HepG2 (cell line): ENCODE data around the gene CFAP43. TPM values are rescaled to one million over a fixed set of nuclear protein-coding genes. Genes with fewer than 3 reads are reported as not detected.

ENCODE experiments used
- ADNP ChIP-seq: sonication (generic); formaldehyde crosslinking; IDR thresholded peaks from 2 replicates; pipeline ENCODE4 v1.4.0; 2020; ENCODE audit warnings: missing genetic modification reagents
- ATF7 ChIP-seq, 2 experiments: fragments of 450-650 bp in 1 of 2; sonication (generic) in 1 of 2; formaldehyde crosslinking in 1 of 2; IDR thresholded peaks; 2 replicates each; pipeline versions ENCODE4 v1.4.0 to v1.6.1; 2016 to 2020; ENCODE audit warnings: antibody characterized with exemption in 1 of 2, mild to moderate bottlenecking in 1 of 2, missing genetic modification reagents in 1 of 2
- CBX2 ChIP-seq, 2 experiments: fragments of 200-600 bp in 1 of 2; sonication (generic); formaldehyde crosslinking in 1 of 2; IDR thresholded peaks; 2 replicates each; pipeline versions ENCODE4 v1.7.0 to v1.8.1; 2018 to 2022; ENCODE audit warnings: low read depth in 2 of 2, low read length in 1 of 2, mild to moderate bottlenecking in 1 of 2, missing genetic modification reagents in 1 of 2
- CREM ChIP-seq, 2 experiments: sonication (generic) in 1 of 2; formaldehyde crosslinking in 1 of 2; IDR thresholded peaks; 2 replicates each; pipeline versions ENCODE4 v1.4.0 to v1.6.1; 2016 to 2020; ENCODE audit warnings: antibody characterized with exemption in 1 of 2, mild to moderate bottlenecking in 1 of 2, missing genetic modification reagents in 1 of 2
- ELF4 ChIP-seq: sonication (generic); formaldehyde crosslinking; IDR thresholded peaks from 2 replicates; pipeline ENCODE4 v1.5.0; 2020; ENCODE audit warnings: missing genetic modification reagents, mild to moderate bottlenecking, moderate library complexity, borderline replicate concordance
- GABPA ChIP-seq, 2 experiments: IDR thresholded peaks; 2 replicates each; pipeline ENCODE4 v1.6.1; 2011 to 2016; ENCODE audit warnings: low read depth in 2 of 2, low read length in 1 of 2, missing biosample characterization in 1 of 2, missing genetic modification characterization in 1 of 2
- NFATC3 ChIP-seq: sonication (generic); formaldehyde crosslinking; IDR thresholded peaks from 2 replicates; pipeline ENCODE4 v1.5.1; 2020; ENCODE audit warnings: mild to moderate bottlenecking, missing genetic modification reagents
- PCBP2 ChIP-seq: fragments of 200-400 bp; formaldehyde crosslinking; optimal IDR thresholded peaks from 2 replicates; pipeline ENCODE3; 2018; ENCODE audit warnings: low read length, low read depth; ENCODE audit not compliant: poor library complexity, severe bottlenecking
- PTBP1 ChIP-seq: fragments of 200-400 bp; formaldehyde crosslinking; IDR thresholded peaks from 2 replicates; pipeline ENCODE4 v1.6.1; 2018; ENCODE audit warnings: low read length, low read depth; ENCODE audit not compliant: poor library complexity, severe bottlenecking
- SALL1 ChIP-seq: sonication (generic); formaldehyde crosslinking; IDR thresholded peaks from 2 replicates; pipeline ENCODE4 v1.8.0; 2022; ENCODE audit warnings: mild to moderate bottlenecking, missing genetic modification reagents
- TMF1 ChIP-seq: sonication (generic); formaldehyde crosslinking; IDR thresholded peaks from 2 replicates; pipeline ENCODE4 v1.8.1; 2022; ENCODE audit warnings: low read depth, missing genetic modification reagents
- TP53 ChIP-seq: sonication (generic); formaldehyde crosslinking; conservative IDR thresholded peaks from 2 replicates; pipeline ENCODE4 v1.4.0; 2020; ENCODE audit warnings: missing genetic modification reagents
- ZMYM4 ChIP-seq: sonication (generic); formaldehyde crosslinking; IDR thresholded peaks from 2 replicates; pipeline ENCODE4 v1.8.1; 2023; ENCODE audit warnings: mild to moderate bottlenecking, missing genetic modification reagents
- ZNF253 ChIP-seq: sonication (generic); formaldehyde crosslinking; IDR thresholded peaks from 2 replicates; pipeline ENCODE4 v1.8.0; 2022; ENCODE audit warnings: mild to moderate bottlenecking, missing genetic modification reagents, borderline replicate concordance
- ZNF484 ChIP-seq: sonication (generic); formaldehyde crosslinking; IDR thresholded peaks from 2 replicates; pipeline ENCODE4 v1.5.1; 2020; ENCODE audit warnings: mild to moderate bottlenecking, low read depth, missing genetic modification reagents, borderline replicate concordance
- ZNF670 ChIP-seq: sonication (generic); formaldehyde crosslinking; IDR thresholded peaks from 2 replicates; pipeline ENCODE4 v1.8.0; 2022; ENCODE audit warnings: mild to moderate bottlenecking, missing genetic modification reagents, borderline replicate concordance
- ZNF891 ChIP-seq: sonication (generic); formaldehyde crosslinking; IDR thresholded peaks from 2 replicates; pipeline ENCODE4 v1.5.0; 2020; ENCODE audit warnings: mild to moderate bottlenecking, missing genetic modification reagents
- polyA plus RNA-seq, 8 experiments: library from polyadenylated mRNA; depleted of rRNA in 3 of 8; stranded (reverse) in 7 of 8; unstranded in 1 of 8; fragments of >200 nt; fragmentation: Illumina TruSeq in 4 of 8; extraction: Trizol in 4 of 8; gene quantifications; 2 replicates each; pipeline versions ENCODE4 v1.2.1 to v1.2.3, GENCODE V29; 2011 to 2016; ENCODE audit warnings: low read depth in 4 of 8, missing spikeins in 1 of 8, mixed read lengths in 1 of 8; ENCODE audit not compliant: insufficient read depth in 1 of 8
- total RNA-seq, 5 experiments: library from RNA; depleted of rRNA; stranded (reverse); fragments of >200 nt; fragmentation: Illumina TruSeq; extraction: Trizol; gene quantifications; 2 replicates each; pipeline ENCODE4 v1.2.3, GENCODE V29; 2016; ENCODE audit warnings: low read depth in 1 of 5
- TF ChIP-seq, protein P1 (sequence below): IDR thresholded peaks from 2 replicates; pipeline ENCODE4 v1.6.1; 2016; ENCODE audit warnings: mild to moderate bottlenecking, missing biosample characterization, missing genetic modification reagents
- TF ChIP-seq, protein P2 (sequence below): sonication (generic); formaldehyde crosslinking; IDR thresholded peaks from 2 replicates; pipeline ENCODE4 v1.4.0; 2020; ENCODE audit warnings: missing genetic modification reagents, low read depth, mild to moderate bottlenecking, borderline replicate concordance
- TF ChIP-seq, protein P3 (sequence below): sonication (generic); formaldehyde crosslinking; IDR thresholded peaks from 2 replicates; pipeline ENCODE4 v1.4.0; 2020; ENCODE audit warnings: missing genetic modification reagents
- TF ChIP-seq, protein P4 (sequence below): sonication (generic); formaldehyde crosslinking; IDR thresholded peaks from 2 replicates; pipeline ENCODE4 v1.5.1; 2020; ENCODE audit warnings: mild to moderate bottlenecking, missing genetic modification reagents
- TF ChIP-seq, protein P5 (sequence below): sonication (generic); formaldehyde crosslinking; IDR thresholded peaks from 2 replicates; pipeline ENCODE4 v1.8.1; 2023; ENCODE audit warnings: mild to moderate bottlenecking, missing genetic modification reagents, borderline replicate concordance

CFAP43 gene
- total and polyA plus RNA-seq, 2 of the 13 experiments (the other 11 are each of a cell fraction or from before 2014, with no cell fraction given) = 0.24 to 0.38 TPM

DNA sequence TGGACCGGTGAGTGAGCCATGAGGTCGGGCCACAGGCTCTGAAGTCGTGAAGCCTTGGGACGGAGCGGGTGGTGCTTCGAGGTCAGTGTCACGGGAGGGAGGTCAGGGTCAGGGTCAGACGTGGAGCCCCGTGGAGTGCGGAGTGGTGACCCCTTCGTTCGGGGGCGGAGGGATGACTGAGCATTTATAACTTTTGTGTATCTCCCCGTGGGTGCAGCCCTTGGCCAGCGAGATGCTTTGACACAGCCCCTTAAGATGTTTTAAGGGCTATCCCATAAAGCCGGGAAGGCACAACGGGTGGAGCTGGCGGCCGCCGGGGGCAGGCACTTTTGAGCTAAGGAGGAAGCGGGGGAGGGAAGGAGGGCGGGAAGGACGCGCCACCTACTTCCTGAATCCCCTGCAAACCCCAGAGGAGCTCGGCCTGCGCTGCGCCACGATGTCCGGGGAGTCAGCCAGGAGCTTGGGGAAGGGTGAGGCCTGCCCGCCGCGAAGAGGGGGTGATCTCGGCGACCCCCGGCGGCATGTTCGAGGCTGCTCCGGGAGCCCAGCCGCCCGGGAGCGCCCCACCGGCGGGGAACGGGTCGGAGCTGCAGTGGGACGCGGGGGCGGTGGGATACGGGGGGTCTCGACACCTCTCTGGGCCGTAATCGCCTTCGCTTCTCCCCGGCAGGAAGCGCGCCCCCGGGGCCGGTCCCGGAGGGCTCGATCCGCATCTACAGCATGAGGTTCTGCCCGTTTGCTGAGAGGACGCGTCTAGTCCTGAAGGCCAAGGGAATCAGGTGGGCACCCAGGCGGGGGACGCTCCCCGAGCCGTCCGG is 22.5 kb upstream of the CFAP43 start, which contains the start of gene GSTO1 (continued):
- TF ChIP-seq ATF7 (IDR thresholded peaks at IDR 0.05) = no peak
- TF ChIP-seq ATF7 (CRISPR knock-in tag; IDR thresholded peaks at IDR 0.05) = no peak
- TF ChIP-seq ZNF484 (CRISPR knock-in tag) = no peak
- TF ChIP-seq, protein P1, sequence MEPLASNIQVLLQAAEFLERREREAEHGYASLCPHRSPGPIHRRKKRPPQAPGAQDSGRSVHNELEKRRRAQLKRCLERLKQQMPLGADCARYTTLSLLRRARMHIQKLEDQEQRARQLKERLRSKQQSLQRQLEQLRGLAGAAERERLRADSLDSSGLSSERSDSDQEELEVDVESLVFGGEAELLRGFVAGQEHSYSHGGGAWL (CRISPR knock-in tag) = peak; percentile 68; the same call in 1 of the 2 replicates
- TF ChIP-seq, protein P2, sequence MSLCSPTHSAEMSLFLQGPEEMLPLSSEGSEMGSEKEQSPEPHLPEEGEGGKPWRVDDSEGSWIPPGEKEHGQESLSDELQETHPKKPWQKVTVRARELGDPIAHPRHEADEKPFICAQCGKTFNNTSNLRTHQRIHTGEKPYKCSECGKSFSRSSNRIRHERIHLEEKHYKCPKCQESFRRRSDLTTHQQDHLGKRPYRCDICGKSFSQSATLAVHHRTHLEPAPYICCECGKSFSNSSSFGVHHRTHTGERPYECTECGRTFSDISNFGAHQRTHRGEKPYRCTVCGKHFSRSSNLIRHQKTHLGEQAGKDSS (CRISPR knock-in tag) = peak; percentile 30; the same call in 1 of the 2 replicates
- TF ChIP-seq NFATC3 (CRISPR knock-in tag) = no peak
- peak; percentile 14; the same call in 1 of the 2 replicates for TF ChIP-seq ZNF253 (CRISPR knock-in tag)
- TF ChIP-seq ADNP = no peak
- no peak for TF ChIP-seq CBX2 (IDR thresholded peaks at IDR 0.05; ENCODE audit: low read depth, low read length)
- no peak for TF ChIP-seq CBX2 (CRISPR knock-in tag; IDR thresholded peaks at IDR 0.05; ENCODE audit: low read depth)
- peak; percentile 49; the same call in 1 of the 2 replicates for TF ChIP-seq ZMYM4 (CRISPR knock-in tag)
- TF ChIP-seq TP53 (CRISPR knock-in tag) = no peak
- peak; percentile 46; the same call in 1 of the 2 replicates for TF ChIP-seq ZNF670
- TF ChIP-seq, protein P3, sequence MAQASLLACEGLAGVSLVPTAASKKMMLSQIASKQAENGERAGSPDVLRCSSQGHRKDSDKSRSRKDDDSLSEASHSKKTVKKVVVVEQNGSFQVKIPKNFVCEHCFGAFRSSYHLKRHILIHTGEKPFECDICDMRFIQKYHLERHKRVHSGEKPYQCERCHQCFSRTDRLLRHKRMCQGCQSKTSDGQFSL (CRISPR knock-in tag) = no peak
- TF ChIP-seq, protein P4, sequence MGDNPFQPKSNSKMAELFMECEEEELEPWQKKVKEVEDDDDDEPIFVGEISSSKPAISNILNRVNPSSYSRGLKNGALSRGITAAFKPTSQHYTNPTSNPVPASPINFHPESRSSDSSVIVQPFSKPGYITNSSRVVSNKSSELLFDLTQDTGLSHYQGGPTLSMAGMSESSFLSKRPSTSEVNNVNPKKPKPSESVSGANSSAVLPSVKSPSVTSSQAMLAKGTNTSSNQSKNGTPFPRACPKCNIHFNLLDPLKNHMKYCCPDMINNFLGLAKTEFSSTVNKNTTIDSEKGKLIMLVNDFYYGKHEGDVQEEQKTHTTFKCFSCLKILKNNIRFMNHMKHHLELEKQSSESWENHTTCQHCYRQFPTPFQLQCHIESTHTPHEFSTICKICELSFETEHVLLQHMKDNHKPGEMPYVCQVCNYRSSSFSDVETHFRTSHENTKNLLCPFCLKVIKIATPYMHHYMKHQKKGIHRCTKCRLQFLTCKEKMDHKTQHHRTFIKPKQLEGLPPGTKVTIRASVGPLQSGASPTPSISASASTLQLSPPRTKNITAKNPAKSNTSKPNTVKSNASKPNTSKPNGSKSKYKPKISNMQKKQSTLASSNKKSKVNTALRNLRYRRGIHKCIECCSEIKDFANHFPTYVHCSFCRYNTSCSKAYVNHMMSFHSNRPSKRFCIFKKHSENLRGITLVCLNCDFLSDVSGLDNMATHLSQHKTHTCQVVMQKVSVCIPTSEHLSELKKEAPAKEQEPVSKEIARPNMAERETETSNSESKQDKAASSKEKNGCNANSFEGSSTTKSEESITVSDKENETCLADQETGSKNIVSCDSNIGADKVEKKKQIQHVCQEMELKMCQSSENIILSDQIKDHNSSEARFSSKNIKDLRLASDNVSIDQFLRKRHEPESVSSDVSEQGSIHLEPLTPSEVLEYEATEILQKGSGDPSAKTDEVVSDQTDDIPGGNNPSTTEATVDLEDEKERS (CRISPR knock-in tag) = 0 out of 2 replicates have a peak, but pooled peaks have one; percentile 17
- peak; percentile 71; the same call in 1 of the 2 replicates for TF ChIP-seq ELF4 (CRISPR knock-in tag)
- TF ChIP-seq CREM (IDR thresholded peaks at IDR 0.05) = no peak
- no peak for TF ChIP-seq CREM (CRISPR knock-in tag; IDR thresholded peaks at IDR 0.05)
- TF ChIP-seq TMF1 (CRISPR knock-in tag) = peak; percentile 79
- no peak for TF ChIP-seq PTBP1
- no peak for TF ChIP-seq PCBP2
- peak; percentile 91; the same call in 1 of the 2 replicates for TF ChIP-seq ZNF891 (CRISPR knock-in tag)
- TF ChIP-seq SALL1 (CRISPR knock-in tag) = peak; percentile 82
- TF ChIP-seq, protein P5, sequence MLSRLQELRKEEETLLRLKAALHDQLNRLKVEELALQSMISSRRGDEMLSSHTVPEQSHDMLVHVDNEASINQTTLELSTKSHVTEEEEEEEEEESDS (CRISPR knock-in tag) = no peak
- TF ChIP-seq GABPA (IDR thresholded peaks at IDR 0.05; ENCODE audit: low read depth, low read length) = peak; percentile 43; the same call in 1 of the 2 replicates
- TF ChIP-seq GABPA (CRISPR knock-in tag; IDR thresholded peaks at IDR 0.05; ENCODE audit: low read depth) = peak; percentile 60
